T-helper 1 cell (primary cell): ENCODE measurements around the gene MESP1.
"Not testable (repeated sequence)": the region's sequence is repeated elsewhere in the genome, so short reads cannot be mapped to it uniquely, and the experiment has no call there.

Experiments used
- DNase-seq, 5 donors: peaks; one replicate each; pipeline ENCODE4 v3.0.0-alpha.2; 2012 to 2020
- total RNA-seq, 4 donors: gene quantifications; one replicate each; lab custom pipeline; 2026; lab: John Stamatoyannopoulos, UW

Gene MESP1, protein sequence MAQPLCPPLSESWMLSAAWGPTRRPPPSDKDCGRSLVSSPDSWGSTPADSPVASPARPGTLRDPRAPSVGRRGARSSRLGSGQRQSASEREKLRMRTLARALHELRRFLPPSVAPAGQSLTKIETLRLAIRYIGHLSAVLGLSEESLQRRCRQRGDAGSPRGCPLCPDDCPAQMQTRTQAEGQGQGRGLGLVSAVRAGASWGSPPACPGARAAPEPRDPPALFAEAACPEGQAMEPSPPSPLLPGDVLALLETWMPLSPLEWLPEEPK
- total RNA-seq, result 0 to 0.23 (median 0.08) reads per million in 4 donors

DNA sequence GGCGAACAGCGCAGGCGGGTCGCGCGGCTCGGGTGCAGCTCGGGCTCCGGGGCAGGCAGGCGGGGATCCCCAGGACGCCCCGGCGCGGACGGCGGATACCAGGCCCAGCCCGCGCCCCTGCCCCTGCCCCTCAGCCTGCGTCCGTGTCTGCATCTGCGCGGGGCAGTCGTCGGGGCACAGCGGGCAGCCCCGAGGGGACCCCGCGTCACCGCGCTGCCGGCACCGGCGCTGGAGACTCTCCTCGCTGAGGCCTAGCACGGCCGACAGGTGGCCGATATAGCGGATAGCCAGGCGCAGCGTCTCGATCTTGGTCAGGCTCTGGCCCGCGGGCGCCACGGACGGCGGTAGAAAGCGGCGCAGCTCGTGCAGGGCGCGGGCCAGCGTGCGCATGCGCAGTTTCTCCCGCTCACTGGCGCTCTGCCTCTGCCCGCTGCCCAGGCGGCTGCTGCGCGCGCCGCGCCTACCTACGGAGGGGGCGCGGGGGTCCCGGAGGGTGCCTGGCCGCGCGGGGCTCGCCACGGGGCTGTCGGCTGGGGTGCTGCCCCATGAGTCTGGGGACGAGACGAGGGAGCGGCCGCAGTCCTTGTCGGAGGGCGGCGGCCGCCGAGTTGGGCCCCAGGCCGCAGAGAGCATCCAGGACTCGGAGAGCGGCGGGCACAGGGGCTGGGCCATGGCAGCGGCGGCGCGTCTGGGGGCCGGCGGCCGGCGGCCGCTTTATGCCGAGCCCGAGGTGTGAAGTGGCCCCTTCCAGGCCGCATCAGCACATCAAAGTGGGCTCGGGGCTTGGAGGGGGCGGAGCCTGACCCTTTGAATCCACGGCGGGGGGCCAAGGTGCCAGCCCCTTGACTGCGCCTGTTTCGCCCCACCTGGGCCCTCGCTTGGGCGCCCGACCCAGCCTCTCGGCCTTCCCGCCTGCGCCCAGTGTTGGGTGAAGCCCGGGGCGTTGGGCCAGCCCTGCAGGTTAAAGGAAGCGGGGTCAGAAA, at the start of gene MESP1:
TSS of gene MESP1 (minus strand) at position 690 of the 983 bp plus-strand sequence. CDS start at position 672, 18 bp downstream.
- DNase-seq, result peak; percentile 76 to 91 (median 82)

DNA sequence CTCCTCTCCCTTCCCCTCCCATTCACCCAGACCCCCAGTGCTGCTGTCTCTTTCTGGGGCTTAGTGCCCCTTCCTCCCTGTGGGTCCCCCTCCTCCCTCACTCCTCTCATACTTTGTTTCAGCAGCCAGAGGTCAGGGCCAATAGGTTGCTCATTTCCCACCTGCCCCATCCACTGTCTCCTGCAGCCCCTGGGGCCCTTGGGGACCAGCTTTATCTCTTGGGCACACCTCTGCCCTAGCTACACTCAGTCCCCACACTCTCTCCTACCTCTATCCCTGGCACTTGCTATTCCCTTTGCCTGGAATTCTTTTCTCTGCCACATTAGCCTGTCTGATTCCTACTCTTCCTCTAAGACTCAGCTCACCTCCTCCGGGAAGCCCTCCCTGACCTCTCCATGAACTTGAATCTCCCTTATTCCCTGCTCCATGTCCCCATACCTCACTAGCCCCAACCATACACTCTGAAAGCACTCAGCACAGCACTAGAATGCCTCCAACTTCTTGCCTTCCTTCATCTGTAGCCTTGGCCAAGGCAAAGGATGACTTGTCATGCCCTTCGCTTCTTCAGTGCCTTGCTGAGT, 49.0 kb upstream of the MESP1 start:
- no peak for DNase-seq

DNA sequence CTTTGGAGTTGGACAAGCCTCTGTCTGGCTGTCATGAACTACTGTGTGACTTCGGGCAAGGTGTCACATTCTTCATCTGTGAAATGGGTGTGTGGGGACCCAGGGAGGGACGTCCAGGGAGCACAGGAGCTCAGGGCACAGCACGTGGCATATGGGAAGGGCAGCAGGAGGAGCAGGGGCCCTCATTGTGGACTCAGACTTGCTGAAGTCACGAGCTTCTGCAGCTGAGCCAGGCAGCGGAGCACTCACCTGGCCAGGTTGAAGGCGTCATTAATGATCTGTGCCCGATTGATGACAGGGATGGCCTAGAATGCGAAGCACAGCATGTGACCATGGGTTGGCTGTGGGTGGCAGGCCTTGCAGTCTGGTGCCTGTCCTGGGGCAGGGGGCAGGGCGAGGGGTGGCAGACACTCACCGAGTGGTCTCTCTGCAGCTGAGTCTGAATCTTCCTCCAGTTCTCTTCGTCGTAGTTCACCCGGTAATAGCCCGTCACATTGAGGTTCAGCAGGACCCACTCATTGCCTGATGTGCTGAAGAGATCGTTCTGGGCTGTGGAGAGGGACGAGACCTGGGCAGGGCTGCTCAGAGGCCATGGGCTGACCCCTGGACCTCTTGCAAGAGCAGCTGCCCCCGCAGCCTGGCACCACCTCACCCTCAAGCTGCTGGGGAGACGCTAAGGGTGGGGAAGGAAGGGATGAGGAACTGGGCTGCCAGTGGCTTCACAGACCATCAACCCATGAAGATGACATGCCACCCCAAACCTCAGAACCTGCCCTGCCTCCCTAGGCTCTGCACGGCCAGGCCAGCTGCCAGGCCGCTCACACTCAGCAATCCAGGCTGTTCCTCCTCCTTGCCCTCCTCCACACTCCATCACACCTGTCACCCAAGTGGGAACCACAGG, 48.2 kb upstream of the MESP1 start:
- no peak for DNase-seq

DNA sequence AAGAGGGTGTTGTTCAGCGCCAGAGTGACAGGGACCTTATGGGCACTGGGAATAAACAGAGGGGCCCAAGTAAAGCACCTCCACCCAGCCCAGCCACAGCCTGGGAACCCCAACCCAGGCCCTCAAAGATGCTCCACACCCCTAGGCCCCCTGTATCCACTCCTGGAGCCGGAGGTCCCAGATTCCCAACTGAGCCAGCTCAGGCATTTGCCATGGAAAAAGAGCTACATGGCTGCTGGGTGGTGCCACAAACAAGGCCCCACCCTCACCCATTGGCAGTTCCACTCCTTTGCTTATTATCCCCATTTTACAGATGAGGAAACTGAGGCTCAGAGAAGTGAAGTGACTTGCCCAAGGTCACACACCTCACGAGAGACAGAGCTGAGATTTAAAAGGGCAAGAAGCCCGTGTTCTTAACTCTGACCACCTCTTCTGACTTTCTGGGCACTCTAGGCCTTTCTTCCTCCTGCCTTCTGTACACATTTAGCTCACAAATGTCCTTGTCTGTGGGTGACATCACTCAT, 46.7 kb upstream of the MESP1 start:
- DNase-seq, result no peak

DNA sequence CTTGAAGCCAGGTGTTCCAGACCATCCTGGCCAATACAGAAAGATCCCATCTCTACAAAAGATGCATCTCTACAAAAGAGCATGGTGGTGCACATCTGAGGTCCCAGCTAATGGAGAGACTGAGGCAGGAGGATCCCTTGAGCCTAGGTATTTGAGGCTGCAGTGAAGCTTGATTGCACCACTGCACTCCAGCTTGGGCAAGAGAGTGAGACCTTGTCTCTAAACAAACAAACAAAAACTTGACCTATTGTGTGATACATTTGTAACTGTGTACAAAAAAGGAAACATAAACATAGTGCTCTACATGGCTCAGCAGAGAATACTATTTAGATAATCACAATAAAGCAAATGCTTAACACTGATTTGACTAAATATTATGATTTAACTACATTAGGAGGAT, 44.9 kb upstream of the MESP1 start:
- DNase-seq, result no peak

DNA sequence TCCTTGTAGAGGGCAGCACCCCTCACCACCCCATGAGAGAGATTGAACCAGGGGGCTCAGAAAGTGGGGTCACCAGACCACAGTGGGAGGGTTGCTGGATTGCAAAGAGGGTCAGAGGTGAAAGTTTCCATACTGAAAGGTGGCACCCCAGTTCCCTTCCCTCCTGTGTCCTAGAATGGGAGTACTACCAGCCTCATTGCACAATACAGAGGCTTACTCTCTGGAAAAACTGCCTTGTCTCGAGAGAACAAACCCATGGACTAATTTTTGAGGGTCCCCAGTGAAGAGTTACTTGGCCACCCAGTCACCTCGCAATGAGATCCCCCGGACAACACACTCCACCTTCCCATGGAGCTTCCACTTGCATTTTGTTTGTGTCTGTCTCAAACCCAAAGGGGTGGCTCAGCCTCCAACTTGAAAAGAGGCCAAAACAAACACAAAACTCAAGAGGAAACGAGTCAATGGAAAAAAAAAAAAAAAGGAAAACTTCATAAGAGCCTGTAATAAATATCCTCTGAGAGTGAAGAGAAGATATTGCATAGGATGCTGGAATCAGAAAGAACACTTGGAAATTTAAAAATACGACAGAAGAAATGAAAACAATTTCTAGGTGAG, 43.7 kb upstream of the MESP1 start:
- no peak for DNase-seq

DNA sequence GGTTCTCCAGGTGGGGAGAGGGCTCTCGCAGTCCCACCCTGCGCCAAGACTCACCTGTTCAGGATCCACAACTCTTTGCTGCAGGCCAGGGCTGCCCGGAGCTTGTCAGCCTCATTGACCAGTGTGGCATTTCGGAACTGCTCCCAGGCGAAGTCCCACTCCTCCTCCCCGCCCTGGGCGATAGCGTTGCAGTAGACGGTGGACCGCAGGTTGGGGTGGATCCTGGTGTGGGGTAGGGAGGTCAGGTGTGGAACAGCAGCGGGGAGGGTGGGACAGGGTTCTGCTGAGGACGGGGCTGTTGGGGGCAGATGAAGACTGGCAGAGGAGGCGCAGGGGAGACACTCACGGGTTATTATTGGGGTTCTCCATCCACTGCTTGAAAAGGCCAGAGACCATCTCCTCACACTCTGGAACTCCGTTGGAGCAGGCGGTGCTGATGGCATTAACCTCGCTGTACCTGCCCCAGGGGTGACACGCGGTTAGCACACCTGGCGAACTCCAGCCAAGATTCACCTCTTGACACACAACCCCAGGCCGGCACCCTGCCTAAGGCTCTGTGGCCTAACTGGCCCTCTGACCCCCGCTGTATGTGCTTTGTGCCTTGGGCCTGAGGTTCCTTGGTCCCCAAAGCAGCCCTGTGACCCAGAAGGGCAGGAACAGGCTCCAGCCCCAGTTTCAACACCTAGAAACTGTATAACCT, 41.2 kb upstream of the MESP1 start:
- DNase-seq, result no peak

DNA sequence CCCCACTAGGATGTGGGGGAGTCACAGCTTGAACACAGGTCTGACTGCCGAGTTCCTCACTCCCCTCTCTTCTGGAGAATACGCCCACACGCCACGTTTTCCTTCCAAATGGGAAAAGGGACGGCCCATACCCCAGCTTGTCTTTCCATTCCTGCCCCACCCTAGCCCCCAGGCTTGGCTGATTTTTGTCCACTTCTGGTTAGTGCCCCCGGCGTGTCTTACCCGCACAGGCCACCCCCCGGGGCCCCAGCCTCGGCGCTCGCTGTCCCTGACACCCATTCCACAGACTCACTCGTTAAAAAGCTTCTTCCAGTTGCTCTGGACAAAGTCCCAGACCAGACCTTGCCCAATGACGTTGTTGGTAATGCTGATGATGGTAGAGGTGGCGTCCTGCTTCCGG, 39.6 kb upstream of the MESP1 start:
- no peak for DNase-seq

DNA sequence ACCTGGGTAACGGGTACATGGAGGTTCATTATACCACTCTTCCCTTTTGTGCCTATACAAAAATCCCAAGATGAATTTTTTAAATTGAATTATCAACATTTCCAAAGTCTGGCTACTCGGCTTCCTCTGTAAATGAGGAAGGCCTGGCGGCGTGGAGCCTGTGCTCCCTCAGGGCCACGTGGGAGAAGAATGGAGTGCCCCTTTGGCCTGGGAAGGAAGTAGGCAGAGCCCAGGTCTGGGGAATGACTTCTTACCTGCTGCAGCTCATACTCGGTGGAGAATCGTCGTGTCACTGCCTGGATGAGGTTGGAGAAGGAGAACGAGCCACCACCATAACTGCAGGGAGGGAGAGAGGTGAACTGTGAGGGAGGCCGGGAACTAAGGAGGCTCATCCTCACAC, 39.2 kb upstream of the MESP1 start:
- DNase-seq, result no peak

DNA sequence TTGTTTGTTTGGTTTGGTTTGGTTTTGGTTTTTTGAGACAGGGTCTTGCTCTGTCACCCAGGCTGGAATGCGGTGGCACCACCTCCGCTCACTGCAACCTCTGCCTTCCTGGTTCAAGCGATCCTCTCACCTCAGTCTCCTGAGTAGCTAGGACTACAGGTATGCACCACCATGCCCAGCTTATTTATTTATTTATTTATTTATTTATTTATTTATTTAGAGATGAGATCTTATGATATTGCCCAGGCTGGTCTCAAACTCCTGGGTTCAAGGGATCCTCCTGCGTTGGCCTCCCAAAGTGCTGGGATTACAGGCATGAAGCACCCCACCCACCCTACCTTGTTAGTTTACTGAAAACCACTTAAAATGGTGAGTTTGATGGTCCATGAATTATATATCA, 37.5 kb upstream of the MESP1 start:
- not testable (repeated sequence) for DNase-seq

DNA sequence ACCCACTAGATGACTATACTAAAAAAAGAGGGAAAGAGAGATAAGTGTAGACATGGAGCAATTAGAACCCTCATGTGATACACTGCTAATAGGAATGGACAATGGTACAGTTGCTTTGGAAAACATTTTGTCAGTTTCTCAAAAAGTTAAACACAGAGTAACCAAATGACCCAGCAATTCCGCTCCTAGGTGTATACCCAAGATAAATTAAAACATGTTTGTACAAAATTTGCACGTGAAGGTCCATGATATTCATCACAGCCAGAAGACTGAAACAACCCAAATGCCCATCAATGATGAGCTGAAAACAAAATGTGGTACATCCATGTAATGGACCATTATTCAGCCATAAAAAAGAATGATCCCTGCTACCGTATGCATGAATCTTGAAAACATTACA, 36.9 kb upstream of the MESP1 start:
- no peak for DNase-seq

DNA sequence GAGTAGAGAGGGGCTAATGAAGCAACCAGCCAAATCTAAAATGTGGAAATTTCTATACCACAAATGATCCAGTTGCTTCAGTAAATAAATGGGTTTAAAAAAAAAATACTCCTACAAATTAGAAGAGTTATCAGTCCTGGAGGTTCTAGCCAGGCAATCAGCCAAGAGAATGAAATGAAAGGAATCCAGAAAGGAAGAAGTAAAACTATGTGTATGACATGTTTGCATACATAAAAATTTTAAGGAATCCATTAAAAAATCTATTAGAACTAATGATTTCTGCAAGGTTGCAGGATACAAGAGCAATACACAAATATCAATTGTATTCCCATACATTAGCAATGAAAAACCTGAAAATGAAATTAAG, 34.7 kb upstream of the MESP1 start:
- no peak for DNase-seq

DNA sequence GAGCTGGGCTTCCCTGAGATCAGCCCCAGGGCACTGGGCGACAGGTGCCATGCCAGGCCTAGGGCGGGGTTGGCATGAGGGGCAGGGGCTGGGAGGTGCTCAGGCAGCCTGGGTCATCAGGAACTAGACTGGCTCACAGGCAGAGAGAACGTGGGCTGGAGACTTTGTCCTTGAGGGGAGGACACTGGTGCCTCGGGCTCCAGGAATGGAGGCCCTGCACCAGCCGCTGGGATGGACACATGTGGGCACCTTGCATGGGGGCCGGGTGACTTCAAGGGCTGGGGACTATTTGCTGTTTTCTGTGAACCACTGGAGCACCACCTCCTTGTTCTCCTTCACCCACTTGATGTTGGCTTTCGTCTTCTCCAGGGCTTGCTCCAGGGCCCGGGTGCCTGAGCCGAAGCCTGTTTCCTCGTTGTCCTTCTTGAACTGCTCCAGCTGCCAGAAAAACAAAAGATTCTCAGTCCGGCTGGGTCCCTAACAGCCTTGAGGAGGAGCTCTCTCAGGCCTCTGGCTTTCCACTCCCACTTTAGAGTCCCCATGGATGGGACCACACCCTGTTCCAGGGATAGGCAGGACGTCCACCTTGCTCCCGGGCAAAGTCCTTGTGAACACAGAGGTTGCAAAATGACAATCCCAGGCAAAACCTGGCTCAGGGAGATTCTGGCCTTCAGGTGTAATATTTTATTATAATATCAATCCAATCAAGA, 34.2 kb upstream of the MESP1 start:
- no peak for DNase-seq

DNA sequence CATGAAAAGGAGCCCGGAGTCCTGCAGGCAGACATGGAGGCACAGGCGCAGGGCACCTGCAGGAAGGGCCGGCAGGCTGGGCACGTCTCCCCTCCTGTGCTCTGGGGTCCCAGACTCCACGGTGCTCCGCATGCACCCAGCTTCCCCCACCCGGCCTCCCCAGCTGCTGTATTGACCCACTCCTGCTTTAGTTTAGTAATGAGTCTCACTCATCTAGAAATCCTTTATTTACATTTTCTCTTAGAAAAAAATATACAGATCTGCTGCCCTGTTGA, 33.6 kb upstream of the MESP1 start:
- DNase-seq, result no peak

DNA sequence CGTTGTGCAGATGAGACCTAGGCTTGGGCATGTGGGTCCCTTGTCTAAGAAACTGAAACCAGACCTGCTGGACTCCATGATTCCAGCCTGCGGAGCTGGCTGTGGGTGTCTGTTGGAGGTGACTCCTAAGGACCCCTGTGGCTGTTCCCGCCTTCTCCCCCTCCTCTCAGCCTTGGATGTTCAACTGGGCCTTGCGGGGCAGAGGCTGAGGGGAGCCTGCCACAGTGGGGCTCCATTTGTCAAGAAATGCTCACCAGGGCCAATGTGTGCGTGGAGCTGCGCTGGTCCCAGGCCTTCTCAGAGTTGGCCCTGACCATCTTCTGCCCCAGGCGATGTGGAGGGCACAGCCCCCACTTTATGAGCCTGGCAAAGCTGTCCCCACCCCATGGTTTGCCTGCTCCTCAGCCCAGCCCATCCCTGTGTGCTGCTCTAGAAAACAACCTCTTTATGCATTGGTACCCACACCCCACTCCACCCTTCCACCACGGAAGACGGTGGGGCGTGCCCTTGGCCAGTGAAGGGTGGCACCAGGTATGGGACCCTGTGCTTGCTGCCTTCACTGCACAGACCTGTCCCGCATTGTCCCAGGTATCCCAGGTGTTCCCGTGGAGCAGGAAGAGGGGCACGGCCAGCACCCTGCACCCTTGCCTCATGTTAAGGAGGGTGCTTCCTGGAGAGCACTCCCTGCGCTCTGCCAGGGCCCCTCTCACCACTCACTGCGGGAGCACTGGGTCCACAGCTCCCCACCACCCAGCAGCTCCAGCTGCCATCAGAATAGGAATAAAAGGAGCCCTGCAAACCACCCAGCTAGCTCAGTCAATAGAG, 33.0 kb upstream of the MESP1 start:
- DNase-seq, result no peak

DNA sequence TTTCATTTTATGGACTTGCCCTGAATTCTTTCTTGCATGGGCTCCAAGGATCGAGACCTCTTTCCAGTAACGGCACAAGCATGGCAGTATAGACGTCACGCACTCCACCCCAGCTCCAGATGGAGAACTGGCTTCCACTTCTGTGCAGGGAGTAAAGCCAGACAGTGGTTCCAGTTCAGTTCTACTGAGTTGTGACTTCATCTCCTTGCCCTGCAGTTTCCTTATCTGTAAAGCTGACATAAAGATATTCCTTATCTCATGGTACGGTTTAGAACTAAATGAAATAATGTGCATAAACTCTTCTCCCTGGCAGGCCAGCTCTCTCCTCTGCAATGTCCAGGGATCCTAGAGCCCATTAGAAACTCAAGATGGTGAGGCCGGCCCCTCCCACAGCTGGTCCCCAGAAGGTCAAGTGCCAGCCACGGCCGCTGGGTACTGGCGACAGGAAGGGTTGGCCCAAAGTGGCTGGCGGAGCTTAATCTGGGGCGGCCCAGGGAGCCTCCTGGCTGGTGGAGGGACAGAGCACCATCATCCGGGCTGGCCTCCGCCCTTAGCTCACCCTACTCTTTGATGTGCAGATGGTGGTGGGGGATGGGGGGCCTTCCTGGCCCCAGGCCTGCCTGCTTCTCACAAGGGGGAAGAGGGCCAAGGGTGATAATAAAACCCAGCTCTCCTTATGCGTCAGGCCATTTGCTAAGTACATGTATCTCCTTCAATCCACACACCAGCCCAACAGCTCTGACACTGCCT, 32.2 kb upstream of the MESP1 start:
- no peak for DNase-seq

DNA sequence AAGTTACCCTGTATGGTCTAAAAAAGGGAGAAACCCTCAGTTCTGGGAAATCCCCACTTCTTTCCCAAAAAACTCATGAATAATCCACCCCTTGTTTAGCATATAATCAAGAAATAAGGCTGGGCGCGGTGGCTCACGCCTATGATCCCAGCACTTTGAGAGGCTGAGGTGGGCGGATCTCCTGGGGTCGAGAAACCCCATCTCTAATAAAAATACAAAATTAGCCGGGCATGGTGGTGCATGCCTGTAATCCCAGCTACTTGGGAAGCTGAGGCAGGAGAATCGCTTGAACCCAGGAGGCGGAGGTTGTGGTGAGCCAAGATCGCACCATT, 31.5 kb upstream of the MESP1 start:
- DNase-seq, result not testable (repeated sequence)

DNA sequence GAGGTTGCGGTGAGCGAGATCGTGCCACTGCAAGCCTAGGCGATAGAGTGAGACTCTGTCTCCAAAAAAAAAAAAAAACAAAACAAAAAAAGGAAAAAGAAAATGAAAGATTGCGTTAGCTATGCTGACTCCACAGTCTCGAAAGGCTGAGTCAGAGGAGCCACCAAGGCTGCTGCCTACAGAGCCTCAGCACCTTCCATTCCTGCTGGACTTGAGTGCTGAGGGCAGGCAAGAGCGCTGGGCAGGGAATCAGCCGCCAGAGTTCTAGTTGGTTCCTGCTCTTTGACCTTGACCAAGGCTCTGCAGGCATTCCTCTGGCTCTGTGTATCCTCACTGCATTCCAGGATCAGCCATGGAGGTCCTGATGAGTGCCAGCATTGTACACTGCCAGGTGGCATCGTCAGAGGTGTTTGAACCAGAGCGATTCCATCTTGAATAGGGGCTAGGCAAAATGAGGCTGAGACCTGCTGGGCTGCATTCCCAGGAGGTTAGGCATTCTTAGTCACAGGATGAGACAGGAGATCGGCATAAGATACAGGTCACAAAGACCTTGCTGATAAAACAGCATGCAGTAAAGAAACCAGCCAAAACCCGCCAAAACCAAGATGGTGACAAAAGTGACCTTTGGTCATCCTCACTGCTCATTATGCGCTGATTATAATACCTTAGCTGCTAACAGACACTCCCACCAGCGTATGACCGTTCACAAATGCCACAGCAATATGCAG, 31.0 kb upstream of the MESP1 start:
- peak in 1 of 5 donors; percentile 27 for DNase-seq
